Lower leg skin (tissue), 3 donors: ENCODE data around the gene KIF26B.

Source experiments
- POLR2A ChIP-seq, 2 donors: fragments of 450-650 bp; IDR thresholded peaks; one replicate each; pipeline ENCODE4 v1.6.1; 2016 to 2017; ENCODE audit warnings: antibody characterized with exemption in 2 of 2, mild to moderate bottlenecking in 1 of 2, moderate library complexity in 1 of 2
- TF ChIP-seq, protein P1 (sequence below), 3 donors: fragments of 450-650 bp; IDR thresholded peaks; one replicate each; pipeline ENCODE4 v1.5.1; 2016; ENCODE audit warnings: antibody characterized with exemption in 3 of 3, mild to moderate bottlenecking in 3 of 3, moderate library complexity in 2 of 3

DNA sequence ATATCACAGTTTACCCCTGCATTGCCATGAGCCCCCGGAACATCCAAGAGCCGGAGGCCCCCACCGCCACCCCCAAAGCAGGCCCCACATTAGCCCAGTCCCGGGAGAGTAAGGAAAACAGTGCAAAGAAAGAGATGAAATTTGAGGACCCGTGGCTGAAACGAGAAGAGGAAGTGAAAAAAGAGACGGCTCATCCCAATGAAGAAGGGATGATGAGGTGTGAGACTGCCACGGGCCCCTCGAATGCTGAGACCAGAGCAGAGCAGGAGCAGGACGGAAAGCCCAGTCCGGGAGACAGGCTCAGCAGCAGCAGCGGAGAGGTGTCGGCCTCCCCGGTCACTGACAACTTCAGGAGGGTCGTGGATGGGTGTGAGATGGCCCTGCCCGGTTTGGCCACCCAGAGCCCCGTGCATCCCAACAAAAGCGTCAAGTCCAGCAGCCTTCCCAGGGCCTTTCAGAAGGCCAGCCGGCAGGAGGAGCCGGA lies 532.4 kb downstream of the KIF26B start:
- TF ChIP-seq POLR2A (IDR thresholded peaks at IDR 0.05) = no peak
- TF ChIP-seq, protein P1, sequence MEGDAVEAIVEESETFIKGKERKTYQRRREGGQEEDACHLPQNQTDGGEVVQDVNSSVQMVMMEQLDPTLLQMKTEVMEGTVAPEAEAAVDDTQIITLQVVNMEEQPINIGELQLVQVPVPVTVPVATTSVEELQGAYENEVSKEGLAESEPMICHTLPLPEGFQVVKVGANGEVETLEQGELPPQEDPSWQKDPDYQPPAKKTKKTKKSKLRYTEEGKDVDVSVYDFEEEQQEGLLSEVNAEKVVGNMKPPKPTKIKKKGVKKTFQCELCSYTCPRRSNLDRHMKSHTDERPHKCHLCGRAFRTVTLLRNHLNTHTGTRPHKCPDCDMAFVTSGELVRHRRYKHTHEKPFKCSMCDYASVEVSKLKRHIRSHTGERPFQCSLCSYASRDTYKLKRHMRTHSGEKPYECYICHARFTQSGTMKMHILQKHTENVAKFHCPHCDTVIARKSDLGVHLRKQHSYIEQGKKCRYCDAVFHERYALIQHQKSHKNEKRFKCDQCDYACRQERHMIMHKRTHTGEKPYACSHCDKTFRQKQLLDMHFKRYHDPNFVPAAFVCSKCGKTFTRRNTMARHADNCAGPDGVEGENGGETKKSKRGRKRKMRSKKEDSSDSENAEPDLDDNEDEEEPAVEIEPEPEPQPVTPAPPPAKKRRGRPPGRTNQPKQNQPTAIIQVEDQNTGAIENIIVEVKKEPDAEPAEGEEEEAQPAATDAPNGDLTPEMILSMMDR (IDR thresholded peaks at IDR 0.05) = no peak
